Fibroblast of skin of left biceps (primary cell): ENCODE measurements around the gene NUS1.
"Not testable (repeated sequence)": the region's sequence is repeated elsewhere in the genome, so short reads cannot be mapped to it uniquely, and the experiment has no call there.

Experiments used
- DNase-seq, 2 experiments: peaks; one replicate each; pipeline ENCODE4 v3.0.0-alpha.2; 2013; ENCODE audit warnings: low read depth in 2 of 2

NUS1 gene

GRCh38 chr6:117674991-117675657 is at the start of gene NUS1:
Gene NUS1 (plus strand): TSS chr6:117675469. CDS start chr6:117675671, 202 bp downstream.
- peak; percentile 94 to 95 for DNase-seq

GRCh38 chr6:117627533-117627932 is 47.7 kb upstream of the NUS1 start:
- no peak for DNase-seq

GRCh38 chr6:117629119-117629660 is 46.1 kb upstream of the NUS1 start:
- DNase-seq, result no peak

GRCh38 chr6:117637770-117638169 is 37.5 kb upstream of the NUS1 start:
- DNase-seq, result no peak

GRCh38 chr6:117642976-117643375 is 32.3 kb upstream of the NUS1 start:
- no peak for DNase-seq

- DNase-seq, result not testable (repeated sequence)
These were observed 23.3 kb upstream of the NUS1 start for GRCh38 chr6:117651984-117652383.

GRCh38 chr6:117653949-117654348 is 21.3 kb upstream of the NUS1 start:
- DNase-seq, result no peak

- no peak for DNase-seq
These were observed 19.9 kb upstream of the NUS1 start for GRCh38 chr6:117655380-117655779.

- no peak for DNase-seq
These were observed 8.4 kb upstream of the NUS1 start for GRCh38 chr6:117666881-117667280.

- no peak for DNase-seq
These were observed 6.5 kb upstream of the NUS1 start for GRCh38 chr6:117668736-117669135.

GRCh38 chr6:117674503-117674902 is 766 bp upstream of the NUS1 start:
- no peak for DNase-seq

- not testable (repeated sequence) for DNase-seq
These were observed 511 bp downstream of the NUS1 start for GRCh38 chr6:117675658-117676301.

- no peak for DNase-seq
These were observed 1.4 kb downstream of the NUS1 start for GRCh38 chr6:117676577-117677218.

GRCh38 chr6:117677553-117678141 is 2.4 kb downstream of the NUS1 start:
- no peak for DNase-seq

GRCh38 chr6:117681162-117681741 is 6.0 kb downstream of the NUS1 start:
- no peak for DNase-seq

GRCh38 chr6:117684749-117685148 is 9.5 kb downstream of the NUS1 start:
- DNase-seq, result no peak

- no peak for DNase-seq
These were observed 10.1 kb downstream of the NUS1 start for GRCh38 chr6:117685359-117685758.

GRCh38 chr6:117687021-117687648 is 11.9 kb downstream of the NUS1 start:
- no peak for DNase-seq

GRCh38 chr6:117689584-117689983 is 14.3 kb downstream of the NUS1 start:
- DNase-seq, result not testable (repeated sequence)

- DNase-seq, result no peak
These were observed 31.2 kb downstream of the NUS1 start for GRCh38 chr6:117706504-117706903.

- DNase-seq, result not testable (repeated sequence)
These were observed 31.8 kb downstream of the NUS1 start for GRCh38 chr6:117706936-117707509.
